ENCODE data around the gene GRB2. TPM values are rescaled to one million over a fixed set of nuclear protein-coding genes. Genes with fewer than 3 reads are reported as not detected.

GRB2 gene
- total and polyA plus RNA-seq, 2 of the 8 experiments (the other 6 are each of a cell fraction or from before 2014, with no cell fraction given) = 44.2 to 101 TPM

DNA sequence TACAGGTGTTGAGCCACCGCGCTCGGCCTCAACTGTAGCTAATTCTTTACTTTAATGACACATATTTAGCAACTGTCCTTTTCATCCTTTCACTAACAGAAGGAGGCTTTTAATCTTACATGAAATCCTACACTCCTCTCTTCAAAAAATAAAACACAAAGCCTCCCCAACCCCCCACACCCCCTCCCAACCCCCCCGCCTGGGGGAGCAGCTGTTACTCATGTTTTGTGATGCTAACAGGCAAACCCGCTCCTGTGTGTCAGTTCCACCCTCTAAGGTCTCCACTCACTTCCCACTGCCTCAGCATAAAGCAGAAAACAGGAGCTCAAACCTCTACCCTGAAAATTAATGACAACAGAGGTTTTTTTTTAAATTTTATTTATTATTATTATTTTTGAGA, 60.8 kb downstream of the GRB2 start:
- H3K9me3 ChIP-seq (ENCODE audit: insufficient read depth in 2 of 2, low read depth in 1 of 2, low read length in 1 of 2) = no peaks in the 10 kb centered on the region
- no peaks in the 10 kb centered on the region for H3K36me3 ChIP-seq (ENCODE audit: control insufficient read depth in 2 of 4, insufficient read depth in 4 of 4, low read length in 3 of 4)
- H3K27ac ChIP-seq (ENCODE audit: low read depth, low read length) = no peak overlapping the region
- peak overlapping the region; percentile 52 to 82 for H3K4me2 ChIP-seq (ENCODE audit: insufficient read depth in 1 of 2, low read depth in 2 of 2, low read length in 2 of 2)
- H3K4me1 ChIP-seq (replicated peaks in 1 of 4; ENCODE audit: control insufficient read depth in 3 of 4, insufficient read depth in 4 of 4, low read length in 3 of 4) = peaks cover 18 to 36% (median 28%) of the 10 kb centered on the region in 4 experiments
- no peak for TF ChIP-seq GTF2F1 (IDR thresholded peaks at IDR 0.05; ENCODE audit: borderline replicate concordance, low read depth, low read length)
- no peak for TF ChIP-seq NRF1 (IDR thresholded peaks at IDR 0.05; ENCODE audit: low read depth, low read length)
- H3K27me3 ChIP-seq (replicated peaks in 1 of 4; ENCODE audit: control insufficient read depth in 3 of 4, extremely low read depth in 1 of 4, insufficient read depth in 3 of 4, low read length in 3 of 4) = no peaks in the 10 kb centered on the region
- H2AK5ac ChIP-seq (ENCODE audit: low read depth, low read length) = no peak overlapping the region
- ChIA-PET POLR2A (ENCODE audit: partially characterized antibody) (interaction anchor here (1.3 to 3.2 kb wide), 6 partner anchors 8 to 190 kb away, joined by 3 to 17 read pairs (median 10); partner anchors contain the start of gene JPT1), CTCF (ENCODE audit: partially characterized antibody) (interaction anchor here (0.6 to 2.6 kb wide), 7 partner anchors 10 to 55 kb away, joined by 3 to 9 read pairs (median 6); partner anchors contain the start of gene SLC25A19)
- no peak overlapping the region; a peak in 1 of 7 replicates for H3K9ac ChIP-seq (replicated peaks in 1 of 4; ENCODE audit: extremely low read depth in 1 of 4, low read depth in 3 of 4, low read length in 3 of 4)
- DNase-seq (ENCODE audit: low read depth in 1 of 2, low spot score in 2 of 2) (no peak), FAIRE-seq (no peak)
- no peak overlapping the region for H2AFZ ChIP-seq (ENCODE audit: low read length)
- no peak overlapping the region for H3K4ac ChIP-seq (replicated peaks; ENCODE audit: insufficient read length, low read depth, low read length)
- no peak overlapping the region for H2BK20ac ChIP-seq (ENCODE audit: low read length)
- peak overlapping the region; percentile 74; the same call in 1 of the 2 replicates for H3K18ac ChIP-seq (ENCODE audit: extremely low read depth, low read length)
- peak overlapping the region; percentile 83 for H2BK15ac ChIP-seq (ENCODE audit: low read length)
- H3K23me2 ChIP-seq (ENCODE audit: low read depth, low read length) = peaks cover 2% of the 10 kb centered on the region; the same call in 1 of the 2 replicates
- no peak overlapping the region for H4K91ac ChIP-seq (replicated peaks; ENCODE audit: insufficient read length, low read length)
- no peak overlapping the region; the same call in 1 of the 2 replicates for H4K8ac ChIP-seq (ENCODE audit: extremely low read depth, insufficient read depth, low read length)
- peak overlapping the region in 1 of 4 experiments; percentile 2; a peak in 1 of 8 replicates for H3K4me3 ChIP-seq (ENCODE audit: extremely low read depth in 1 of 4, insufficient read depth in 2 of 4, low read depth in 3 of 4, low read length in 4 of 4)
- WGBS, 2 experiments (ENCODE audit: extremely low coverage in 1 of 2, insufficient coverage in 1 of 2, insufficient read length in 1 of 2, insufficient replicate concordance in 2 of 2, low coverage in 1 of 2, low lambda C conversion rate in 2 of 2, missing lambda C conversion rate in 1 of 2) = 8% methylated on average over 5 of the region's 5 CpGs; no CpG with 5 or more reads in 1 of the 2 experiments
- H4K5ac ChIP-seq (ENCODE audit: insufficient read length, low read depth, low read length) = no peak overlapping the region
- H4K20me1 ChIP-seq (replicated peaks in 1 of 2; ENCODE audit: control insufficient read depth in 1 of 2, insufficient read depth in 2 of 2, low read length in 2 of 2) = peaks cover 2 to 8% of the 10 kb centered on the region in 2 experiments
- no peak overlapping the region for H3K23ac ChIP-seq (ENCODE audit: insufficient read length)
- no peak overlapping the region for H2BK120ac ChIP-seq (replicated peaks; ENCODE audit: low read depth, low read length)
- peak overlapping the region; percentile 64; the same call in 1 of the 2 replicates for H2BK5ac ChIP-seq (ENCODE audit: low read depth, low read length)
- H3K56ac ChIP-seq (replicated peaks; ENCODE audit: insufficient read length, low read depth, low read length) = no peak overlapping the region
- no peak overlapping the region for H3K14ac ChIP-seq (ENCODE audit: insufficient read length)
- H2BK12ac ChIP-seq (ENCODE audit: low read depth, low read length) = peak overlapping the region; percentile 30; the same call in 1 of the 2 replicates
- H3K79me2 ChIP-seq (ENCODE audit: control insufficient read depth in 1 of 2, insufficient read depth in 2 of 2, low read length in 2 of 2) = peaks cover 0 to 78% of the 10 kb centered on the region in 2 experiments; a peak in 3 of 4 replicates
- peaks cover 6% of the 10 kb centered on the region for H3K79me1 ChIP-seq (ENCODE audit: low read depth, low read length)

Measured in H1 (cell line).